SH-SY5Y (cell line): ENCODE results near the gene UNC13B.

Experiments
- GATA2 ChIP-seq: IDR thresholded peaks from 2 replicates; pipeline ENCODE4 v1.6.1; 2011; ENCODE audit warnings: mild to moderate bottlenecking, low read depth, low read length
- GATA3 ChIP-seq: IDR thresholded peaks from 2 replicates; pipeline ENCODE4 v1.6.1; 2011; ENCODE audit warnings: low read depth, mild to moderate bottlenecking, low read length, moderate library complexity

UNC13B gene

GRCh38 chr9:35279946-35280345 is 118.1 kb downstream of the UNC13B start:
- TF ChIP-seq GATA2 (no peak), GATA3 (no peak)

- no peak for TF ChIP-seq GATA3
- TF ChIP-seq GATA2, result no peak
These were observed 118.6 kb downstream of the UNC13B start for GRCh38 chr9:35280399-35280798.

- TF ChIP-seq GATA3, result no peak
- TF ChIP-seq GATA2, result no peak
These were observed 123.9 kb downstream of the UNC13B start for GRCh38 chr9:35285731-35286130.

GRCh38 chr9:35286381-35286780 is 124.6 kb downstream of the UNC13B start:
- TF ChIP-seq GATA3 (no peak), GATA2 (no peak)

GRCh38 chr9:35287987-35288632 is 126.3 kb downstream of the UNC13B start:
- TF ChIP-seq GATA3, result no peak
- TF ChIP-seq GATA2, result no peak

GRCh38 chr9:35288778-35289177 is 127.0 kb downstream of the UNC13B start:
- TF ChIP-seq GATA3, result no peak
- TF ChIP-seq GATA2, result no peak

- no peak for TF ChIP-seq GATA2
- TF ChIP-seq GATA3, result no peak
These were observed 131.7 kb downstream of the UNC13B start for GRCh38 chr9:35293376-35293964.

- TF ChIP-seq GATA3 (no peak), GATA2 (no peak)
These were observed 132.3 kb downstream of the UNC13B start for GRCh38 chr9:35294066-35294465.

- no peak for TF ChIP-seq GATA3
- no peak for TF ChIP-seq GATA2
These were observed 132.7 kb downstream of the UNC13B start for GRCh38 chr9:35294556-35294955.

GRCh38 chr9:35295369-35296036 is 133.7 kb downstream of the UNC13B start:
- TF ChIP-seq GATA2, result no peak
- no peak for TF ChIP-seq GATA3

- TF ChIP-seq GATA3 (no peak), GATA2 (no peak)
These were observed 141.8 kb downstream of the UNC13B start for GRCh38 chr9:35303567-35303966.

GRCh38 chr9:35306283-35306682 is 144.5 kb downstream of the UNC13B start:
- TF ChIP-seq GATA3, result no peak

- TF ChIP-seq GATA3 (no peak), GATA2 (no peak)
These were observed 146.5 kb downstream of the UNC13B start for GRCh38 chr9:35308316-35308715.

GRCh38 chr9:35311891-35312639 is 150.3 kb downstream of the UNC13B start:
- no peak for TF ChIP-seq GATA3
- no peak for TF ChIP-seq GATA2

GRCh38 chr9:35313460-35313859 is 151.7 kb downstream of the UNC13B start:
- TF ChIP-seq GATA3 (no peak), GATA2 (no peak)
